HL-60 (cell line): ENCODE data around the gene GPR37.

Experiments
- DNase-seq, 2 experiments: peaks; one replicate each; pipeline ENCODE4 v3.0.0-alpha.2; 2010 to 2020; ENCODE audit warnings: low read depth in 1 of 2, low spot score in 1 of 2
- H3K27ac ChIP-seq: fragments of 250-450 bp; sonication (Bioruptor Pico); replicated peaks from 2 replicates; pipeline ENCODE4 v1.5.1; 2020; ENCODE audit warnings: mild to moderate bottlenecking, moderate library complexity
- H3K27me3 ChIP-seq: fragments of 250-450 bp; sonication (Bioruptor Pico); 2 replicates; pipeline ENCODE4 v1.5.1; 2021; ENCODE audit warnings: mild to moderate bottlenecking, moderate library complexity; ENCODE audit not compliant: insufficient read depth, poor library complexity, severe bottlenecking
- H3K4me3 ChIP-seq: replicated peaks from 2 replicates; pipeline ENCODE4 v1.5.1; 2011; ENCODE audit warnings: mild to moderate bottlenecking, control low read depth, low read length; ENCODE audit not compliant: insufficient read depth
- CTCF ChIP-seq: IDR thresholded peaks from one replicate; pipeline ENCODE4 v1.5.1; 2011; ENCODE audit warnings: low read length, control low read depth, inconsistent platforms; ENCODE audit not compliant: insufficient read depth
- GABPA ChIP-seq: IDR thresholded peaks from 2 replicates; pipeline ENCODE4 v1.6.1; 2012; ENCODE audit warnings: low read depth
- POLR2AphosphoS5 ChIP-seq: IDR thresholded peaks from 2 replicates; pipeline ENCODE4 v1.6.1; 2012; ENCODE audit warnings: low read depth
- REST ChIP-seq: IDR thresholded peaks from 2 replicates; pipeline ENCODE4 v1.6.1; 2012; ENCODE audit warnings: low read depth; ENCODE audit not compliant: insufficient replicate concordance
- SPI1 ChIP-seq: IDR thresholded peaks from 2 replicates; pipeline ENCODE4 v1.6.1; 2012; ENCODE audit warnings: low read depth, mild to moderate bottlenecking, borderline replicate concordance

The GPR37 gene

GRCh38 chr7:124723012-124723411, 42.6 kb downstream of the GPR37 start:
- H3K27ac ChIP-seq, result no peak overlapping the region
- H3K4me3 ChIP-seq, result no peak overlapping the region
- no peaks in the 10 kb centered on the region for H3K27me3 ChIP-seq
- DNase-seq, result no peak
- TF ChIP-seq REST, result no peak
- no peak for TF ChIP-seq POLR2AphosphoS5
- TF ChIP-seq GABPA, result no peak
- TF ChIP-seq CTCF, result no peak

- Histone ChIP-seq H3K27ac (no peak overlapping the region), H3K27me3 (no peaks in the 10 kb centered on the region), H3K4me3 (no peak overlapping the region)
- DNase-seq, result no peak
- TF ChIP-seq POLR2AphosphoS5, result no peak
- no peak for TF ChIP-seq GABPA
- no peak for TF ChIP-seq CTCF
- TF ChIP-seq REST, result no peak
- no peak for TF ChIP-seq SPI1
Measured at GRCh38 chr7:124722292-124722691, 43.3 kb downstream of the GPR37 start.

GRCh38 chr7:124720195-124720594, 45.4 kb downstream of the GPR37 start:
- TF ChIP-seq SPI1 (no peak), CTCF (no peak), GABPA (no peak), REST (no peak), POLR2AphosphoS5 (no peak)
- Histone ChIP-seq H3K4me3 (no peak overlapping the region), H3K27ac (no peak overlapping the region), H3K27me3 (no peaks in the 10 kb centered on the region)
- no peak for DNase-seq
